Measurements from ENCODE around the gene D2HGDH. TPM values are rescaled to one million over a fixed set of nuclear protein-coding genes. Genes with fewer than 3 reads are reported as not detected.

Gene D2HGDH
- total and polyA plus RNA-seq, 2 of the 13 experiments (the other 11 are each of a cell fraction or from before 2014, with no cell fraction given) = 19.2 to 20.3 TPM

GRCh38 chr2:241808051-241808720, 73.8 kb downstream of the D2HGDH start (continued):
- TF ChIP-seq KLF16 (CRISPR knock-in tag; IDR thresholded peaks at IDR 0.05) (no peak), ZNF780A (CRISPR knock-in tag; IDR thresholded peaks at IDR 0.05) (no peak), DMAP1 (CRISPR knock-in tag; IDR thresholded peaks at IDR 0.05) (no peak), UBTF (CRISPR knock-in tag; IDR thresholded peaks at IDR 0.05) (no peak), TFDP1 (CRISPR knock-in tag; IDR thresholded peaks at IDR 0.05; ENCODE audit: borderline replicate concordance) (peak; percentile 29; the same call in 1 of the 2 replicates), ETV5 (CRISPR knock-in tag; IDR thresholded peaks at IDR 0.05; ENCODE audit: borderline replicate concordance) (0 out of 2 replicates have a peak, but pooled peaks have one; percentile 22), ZNF746 (CRISPR knock-in tag; IDR thresholded peaks at IDR 0.05) (peak; percentile 82), JUN (CRISPR knock-in tag; IDR thresholded peaks at IDR 0.05) (no peak), BATF2 (CRISPR knock-in tag; IDR thresholded peaks at IDR 0.05) (no peak), TBX2 (CRISPR knock-in tag; IDR thresholded peaks at IDR 0.05; ENCODE audit: borderline replicate concordance) (no peak), MAX (IDR thresholded peaks at IDR 0.05) (peak; percentile 38; the same call in 1 of the 2 replicates), MLX (CRISPR knock-in tag; IDR thresholded peaks at IDR 0.05) (0 out of 2 replicates have a peak, but pooled peaks have one; percentile 17), ZIK1 (CRISPR knock-in tag; IDR thresholded peaks at IDR 0.05; ENCODE audit: borderline replicate concordance, low read depth) (peak; percentile 2; the same call in 1 of the 2 replicates), ATF5 (CRISPR knock-in tag; IDR thresholded peaks at IDR 0.05; ENCODE audit: low read depth) (0 out of 2 replicates have a peak, but pooled peaks have one; percentile 3), MAFF (IDR thresholded peaks at IDR 0.05; ENCODE audit: low read depth, low read length) (no peak), ZBTB21 (CRISPR knock-in tag; IDR thresholded peaks at IDR 0.05) (0 out of 2 replicates have a peak, but pooled peaks have one; percentile 3), ZFP37 (CRISPR knock-in tag; IDR thresholded peaks at IDR 0.05; ENCODE audit: borderline replicate concordance) (no peak), ZNF616 (CRISPR knock-in tag; IDR thresholded peaks at IDR 0.05; ENCODE audit: low read depth) (0 out of 2 replicates have a peak, but pooled peaks have one; percentile 9), FOSL2 (CRISPR knock-in tag; IDR thresholded peaks at IDR 0.05) (no peak)

Measured in HepG2 (cell line).